Measurements from ENCODE around the gene NES.

The NES gene

DNA sequence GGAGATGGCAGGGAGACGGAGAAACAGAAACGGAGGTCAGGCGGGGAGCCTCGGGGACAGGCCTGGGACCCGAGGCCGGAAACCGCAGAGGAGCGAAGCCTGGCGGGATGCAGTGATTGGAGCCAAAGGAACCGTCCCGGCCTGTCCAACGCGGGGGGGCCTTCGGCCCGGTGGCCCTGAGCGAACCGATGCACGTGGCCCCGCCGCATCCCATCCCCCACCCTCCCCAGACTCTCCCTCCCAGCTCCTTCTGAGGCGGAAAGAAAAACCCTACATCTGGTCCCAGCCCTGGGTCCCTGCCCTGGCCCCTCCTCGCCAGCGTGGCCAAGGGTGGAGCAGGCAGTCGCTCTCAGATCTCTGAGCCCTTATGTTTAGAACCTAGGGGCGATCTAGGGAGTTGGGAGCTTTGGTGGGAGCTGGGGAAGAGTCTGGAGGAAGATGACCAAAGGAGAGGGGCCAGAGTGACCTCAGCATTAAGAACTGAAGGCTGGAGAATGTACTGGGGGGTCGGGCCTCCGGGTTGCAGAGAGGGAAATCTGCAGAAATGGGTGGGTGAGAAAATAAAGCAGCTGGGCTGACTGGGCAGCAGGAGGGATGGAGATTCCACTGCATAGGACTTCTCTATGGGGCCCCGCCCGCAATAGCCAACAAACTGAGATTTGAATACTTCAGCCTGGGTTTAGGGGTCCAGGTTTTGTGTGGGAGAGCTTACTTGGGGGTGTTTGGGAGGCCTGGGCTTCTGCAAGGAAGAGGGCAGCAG is 29.6 kb upstream of the NES start:
- DNase-seq = no peak
- peak; percentile 5 for ATAC-seq
- Mint-ChIP-seq H3K4me3 (peak overlapping the region; percentile 90 to 96), H3K9me3 (no peaks in the 10 kb centered on the region), H3K4me1 (peaks cover 37% of the 10 kb centered on the region), H3K27me3 (peaks cover 50% of the 10 kb centered on the region), H3K27ac (peak overlapping the region in 1 of 2 donors; percentile 27)

DNA sequence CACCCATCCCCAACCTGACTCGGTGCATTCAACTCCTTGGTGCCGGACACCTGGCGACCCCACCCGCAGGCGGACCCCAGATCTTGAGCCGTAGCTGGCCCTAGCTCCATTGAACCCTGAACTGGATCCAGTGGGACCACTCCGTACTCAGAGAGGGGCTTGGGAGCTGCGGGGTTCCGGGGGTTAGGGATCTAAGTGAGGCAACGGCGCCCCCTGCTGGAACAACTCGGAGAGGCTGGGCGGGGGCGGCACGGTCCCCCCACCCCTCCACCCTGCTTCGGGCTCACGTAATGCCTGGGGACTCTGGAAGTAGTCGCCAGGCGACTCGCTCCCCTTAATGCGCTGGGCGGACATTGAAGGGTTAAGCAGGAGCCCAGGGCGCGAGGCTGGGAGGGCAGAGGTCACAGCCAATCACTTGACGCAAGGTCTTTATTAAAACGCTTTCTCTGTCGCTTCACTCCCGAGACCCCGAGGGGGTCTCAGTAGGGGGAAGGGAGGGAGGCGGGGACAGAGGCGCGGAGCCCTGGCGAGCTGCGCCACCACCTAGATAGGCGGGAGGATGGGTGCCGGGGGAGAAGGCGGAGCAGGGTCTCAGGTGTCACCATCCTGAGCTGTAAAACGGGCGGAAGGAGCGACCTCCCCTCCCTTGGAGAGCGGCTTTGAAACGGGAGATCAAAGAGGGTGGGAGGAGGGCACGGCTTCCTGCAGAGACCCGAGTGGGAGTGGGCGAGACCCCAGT is 28.9 kb upstream of the NES start:
- peak; percentile 83 for ATAC-seq
- H3K27me3 Mint-ChIP-seq = peaks cover 57% of the 10 kb centered on the region

DNA sequence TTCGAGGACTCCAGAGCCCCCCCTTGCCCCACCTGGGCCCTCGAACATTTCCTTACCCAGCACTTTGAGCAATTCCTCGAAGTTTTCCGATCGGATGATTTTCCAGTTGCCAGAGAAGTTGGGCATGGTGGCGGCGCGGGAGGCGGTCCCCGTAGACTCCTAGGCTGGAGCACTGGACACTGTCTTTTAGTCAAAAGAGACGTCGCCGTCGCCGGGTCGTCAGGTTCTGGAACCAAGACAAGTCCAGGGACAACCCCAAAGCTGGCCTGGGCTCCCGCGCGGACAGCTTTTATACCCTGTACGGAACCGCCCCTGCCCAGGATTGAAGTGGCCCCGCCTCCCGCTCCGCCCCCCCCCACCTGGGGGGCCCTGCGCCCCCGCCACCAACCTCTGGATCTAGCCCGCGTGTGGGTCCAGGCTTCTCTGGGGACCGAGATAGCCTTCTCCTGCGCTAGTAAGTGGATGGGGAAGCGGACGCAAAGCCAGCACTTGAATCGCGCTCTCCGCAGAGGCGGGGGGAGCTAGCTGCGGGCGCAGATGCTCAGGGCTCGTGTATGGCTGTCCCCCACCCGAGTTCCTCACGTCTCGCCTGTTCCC is 28.2 kb upstream of the NES start, which contains the start of gene CRABP2:
Gene CRABP2 (minus strand): TSS at position 263 of the 597 bp plus-strand sequence. CDS start 137 bp downstream, at position 126.
- peak; percentile 54 for ATAC-seq
- H3K9me3 Mint-ChIP-seq = no peaks in the 10 kb centered on the region
- H3K27ac Mint-ChIP-seq = peak within 1 kb of the TSS; percentile 94
- H3K27me3 Mint-ChIP-seq = peaks cover 62% of the 10 kb centered on the region
- peak within 1 kb of the TSS; percentile 90 to 96 for H3K4me3 Mint-ChIP-seq
- peaks cover 48% of the 10 kb centered on the region for H3K4me1 Mint-ChIP-seq
- no peak for DNase-seq

More for the DNA sequence above, 28.9 kb upstream of the NES start:
- DNase-seq = peak; percentile 72 to 76
- Mint-ChIP-seq H3K4me3 (peak overlapping the region; percentile 90 to 96), H3K9me3 (no peaks in the 10 kb centered on the region), H3K4me1 (peaks cover 43% of the 10 kb centered on the region), H3K27ac (peak overlapping the region; percentile 94)

DNA sequence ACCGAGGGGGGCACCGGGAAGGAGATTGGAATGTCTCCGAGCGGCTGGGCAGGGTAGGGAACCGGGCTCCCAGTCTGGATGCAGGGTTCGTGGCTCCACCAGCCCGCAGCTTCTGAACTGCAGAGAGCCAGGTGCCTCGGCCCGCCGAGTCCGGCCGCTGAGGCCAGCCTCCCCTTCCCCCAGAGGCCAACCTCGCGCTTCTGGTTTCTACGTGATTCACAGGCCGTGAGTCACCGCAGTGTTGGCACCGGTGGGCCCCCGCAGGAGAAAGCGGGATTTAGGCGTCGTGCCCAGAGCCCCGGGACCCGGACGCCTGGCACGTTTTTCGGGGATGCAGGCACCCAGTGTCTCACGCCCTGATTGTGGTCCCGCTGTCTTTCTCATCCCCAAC is 27.7 kb upstream of the NES start:
- Mint-ChIP-seq H3K4me1 (peaks cover 48% of the 10 kb centered on the region), H3K4me3 (peak overlapping the region; percentile 66 to 96), H3K9me3 (no peaks in the 10 kb centered on the region), H3K27me3 (peaks cover 63% of the 10 kb centered on the region), H3K27ac (no peak overlapping the region)
- ATAC-seq (no peak), DNase-seq (peak in 1 of 2 donors; percentile 34)

DNA sequence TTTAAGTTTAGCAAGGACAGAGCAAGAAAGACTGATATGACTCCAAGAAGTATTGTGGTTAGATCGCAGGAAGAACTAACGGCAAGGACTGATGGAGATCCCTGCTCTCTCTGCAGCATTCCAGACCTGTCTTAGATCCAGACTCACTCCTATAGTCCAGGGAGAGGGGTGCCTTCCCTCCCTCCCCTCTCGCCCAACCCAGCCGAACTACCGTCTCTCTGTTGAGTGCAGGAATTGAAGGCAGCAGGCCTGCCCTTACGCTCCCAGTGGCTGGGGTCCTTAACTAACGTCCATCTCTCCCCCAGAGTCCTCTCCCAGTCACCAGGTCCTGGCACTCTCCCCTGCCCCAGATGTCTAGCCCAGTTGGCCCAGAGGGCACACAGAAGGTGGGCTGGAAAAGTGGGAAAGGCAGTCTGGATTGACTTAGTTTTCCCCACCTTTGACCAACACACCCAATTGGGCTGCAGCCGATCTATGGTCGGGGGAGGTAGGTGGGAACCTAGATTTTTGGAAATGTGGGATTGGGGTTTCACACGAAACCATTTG is 27.0 kb upstream of the NES start:
- H3K9me3 Mint-ChIP-seq = no peaks in the 10 kb centered on the region
- peak overlapping the region; percentile 2 to 66 for H3K4me3 Mint-ChIP-seq
- ATAC-seq (no peak), DNase-seq (no peak)
- no peak overlapping the region for H3K27ac Mint-ChIP-seq
- H3K4me1 Mint-ChIP-seq = peaks cover 48% of the 10 kb centered on the region
- H3K27me3 Mint-ChIP-seq = peaks cover 70% of the 10 kb centered on the region

DNA sequence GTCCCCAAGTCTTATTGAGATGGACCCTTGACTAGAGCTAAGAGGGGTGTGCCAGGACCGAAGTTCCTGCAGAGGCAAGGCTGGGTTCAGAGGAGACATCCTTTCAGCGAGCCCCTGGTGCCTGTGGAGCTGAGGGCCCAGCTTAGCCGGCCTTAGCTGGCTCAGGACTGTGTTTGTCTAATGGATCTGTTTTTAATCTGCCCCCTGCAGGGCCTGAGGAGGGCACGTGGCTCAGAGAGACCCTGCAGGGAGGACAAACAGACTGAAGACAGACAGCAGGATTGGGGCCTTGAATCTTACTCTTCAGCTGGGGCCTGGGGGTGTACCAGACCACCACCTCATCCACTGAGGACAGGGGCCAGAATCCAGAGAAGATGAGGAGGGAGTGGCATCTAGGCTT is 26.5 kb upstream of the NES start:
- peaks cover 75% of the 10 kb centered on the region for H3K27me3 Mint-ChIP-seq
- no peak overlapping the region for H3K27ac Mint-ChIP-seq
- no peaks in the 10 kb centered on the region for H3K9me3 Mint-ChIP-seq
- no peak overlapping the region for H3K4me3 Mint-ChIP-seq
- ATAC-seq = no peak
- H3K4me1 Mint-ChIP-seq = peaks cover 48% of the 10 kb centered on the region
- no peak for DNase-seq

DNA sequence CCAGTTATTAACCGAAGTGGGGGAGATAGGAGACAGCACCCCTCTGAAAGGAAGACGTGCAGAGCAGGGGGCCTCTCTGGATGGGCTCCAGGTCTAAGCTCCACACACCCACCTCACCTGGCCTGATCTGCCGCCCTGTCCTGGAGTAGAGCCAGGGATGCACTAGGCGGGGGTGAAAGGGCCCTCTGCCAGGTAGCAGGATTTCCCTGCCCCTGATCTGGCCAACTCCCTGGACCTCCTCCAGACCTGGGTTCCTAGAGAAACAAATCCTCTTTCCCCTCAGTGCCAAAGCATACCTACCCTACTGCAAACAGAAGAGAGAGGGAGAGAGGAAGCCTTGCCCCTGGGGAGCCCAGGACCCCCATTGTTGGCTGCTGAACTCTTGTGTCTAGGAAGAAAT is 26.1 kb upstream of the NES start:
- peaks cover 79% of the 10 kb centered on the region for H3K27me3 Mint-ChIP-seq
- H3K9me3 Mint-ChIP-seq = no peaks in the 10 kb centered on the region
- DNase-seq (no peak), ATAC-seq (no peak)
- no peak overlapping the region for H3K27ac Mint-ChIP-seq
- no peak overlapping the region for H3K4me3 Mint-ChIP-seq
- H3K4me1 Mint-ChIP-seq = peaks cover 48% of the 10 kb centered on the region

DNA sequence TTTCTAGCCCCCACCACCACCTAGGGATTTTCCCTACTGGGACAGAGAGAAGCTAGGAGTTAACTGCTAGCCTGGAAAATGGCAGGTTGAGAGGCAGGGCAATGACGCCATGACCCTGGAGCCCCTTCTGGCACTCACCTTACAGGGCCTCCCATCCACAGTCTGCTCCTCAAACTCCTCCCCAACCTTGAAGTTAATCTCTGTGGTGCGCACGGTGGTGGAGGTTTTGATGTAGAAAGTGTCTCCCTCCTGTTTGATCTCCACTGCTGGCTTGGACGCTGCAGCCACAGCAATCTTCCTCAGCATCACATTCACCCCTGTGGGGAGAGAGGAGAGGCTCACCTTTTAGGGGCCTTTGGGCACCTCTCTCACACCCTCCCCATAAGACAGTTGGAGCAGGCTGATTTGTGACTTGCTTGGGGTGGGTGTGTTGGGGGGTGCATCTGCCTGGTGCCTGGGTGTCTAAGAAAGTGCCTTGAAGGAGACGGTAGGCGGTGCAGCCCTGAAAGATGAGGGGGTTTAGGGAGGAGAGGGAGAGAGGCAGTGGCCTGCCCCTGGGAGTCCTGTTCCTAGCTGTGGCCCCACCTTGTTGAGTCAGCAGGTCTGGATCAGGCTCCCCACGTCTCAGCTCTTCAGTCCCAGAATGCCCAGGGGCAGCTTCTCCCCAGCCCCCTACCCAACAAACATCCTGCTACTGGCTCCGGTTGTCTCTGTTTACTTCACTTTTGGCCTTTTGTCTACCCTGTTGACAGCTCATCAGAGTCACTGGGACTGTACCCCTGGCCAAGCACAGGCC is 23.7 kb upstream of the NES start:
- H3K27ac Mint-ChIP-seq = peak overlapping the region in 1 of 2 donors; percentile 67
- ATAC-seq (peak; percentile 39), DNase-seq (no peak)
- H3K9me3 Mint-ChIP-seq = no peaks in the 10 kb centered on the region
- H3K4me1 Mint-ChIP-seq = peaks cover 34% of the 10 kb centered on the region
- H3K27me3 Mint-ChIP-seq = peaks cover 75% of the 10 kb centered on the region
- H3K4me3 Mint-ChIP-seq = no peak overlapping the region

DNA sequence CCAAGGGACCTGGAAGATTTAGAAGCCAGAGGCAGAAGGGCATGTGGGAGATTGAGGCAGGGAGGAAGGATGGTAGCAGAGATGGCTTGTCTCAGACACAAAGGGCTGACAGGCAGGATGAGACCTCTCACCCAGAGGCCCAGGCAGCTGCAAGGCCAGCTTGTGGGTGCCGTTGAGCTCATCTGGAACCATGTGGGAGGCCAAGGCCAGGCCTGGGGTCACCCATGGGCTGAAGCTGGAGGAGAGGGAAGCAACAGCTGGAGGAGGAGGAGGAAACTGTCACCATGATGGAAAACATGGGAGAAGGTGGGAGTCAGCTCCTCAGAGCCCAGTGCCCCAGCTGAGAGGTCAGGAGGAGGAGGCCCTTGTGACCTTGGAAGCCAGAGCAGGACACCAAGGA is 21.8 kb upstream of the NES start:
- Mint-ChIP-seq H3K4me1 (peaks cover 15% of the 10 kb centered on the region), H3K27ac (no peak overlapping the region), H3K27me3 (peaks cover 65% of the 10 kb centered on the region), H3K9me3 (no peaks in the 10 kb centered on the region), H3K4me3 (no peak overlapping the region)
- DNase-seq = no peak
- no peak for ATAC-seq

DNA sequence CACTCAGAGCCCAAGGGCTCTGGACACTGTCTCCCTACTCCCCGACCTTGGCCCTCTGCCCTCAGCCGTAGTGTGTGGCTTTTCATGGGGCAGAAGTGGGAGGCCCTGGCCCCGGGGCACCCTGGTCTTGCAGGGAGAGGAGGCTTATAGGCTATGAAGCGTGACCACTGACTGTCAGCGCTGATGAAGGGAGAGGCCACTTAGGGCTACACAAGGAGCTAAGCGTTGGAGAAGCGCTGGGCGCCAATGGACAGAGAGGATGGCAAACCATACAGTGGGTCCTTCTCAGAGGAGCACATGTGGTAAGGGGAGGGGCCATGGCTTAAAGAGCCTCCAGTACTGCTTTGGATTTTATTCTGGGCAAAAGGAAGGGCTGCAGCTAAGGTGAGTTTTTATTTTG is 20.3 kb upstream of the NES start:
- Mint-ChIP-seq H3K9me3 (no peaks in the 10 kb centered on the region), H3K27me3 (peaks cover 66% of the 10 kb centered on the region), H3K27ac (no peak overlapping the region), H3K4me1 (peaks cover 23% of the 10 kb centered on the region), H3K4me3 (no peak overlapping the region)
- ATAC-seq = no peak
- no peak for DNase-seq

DNA sequence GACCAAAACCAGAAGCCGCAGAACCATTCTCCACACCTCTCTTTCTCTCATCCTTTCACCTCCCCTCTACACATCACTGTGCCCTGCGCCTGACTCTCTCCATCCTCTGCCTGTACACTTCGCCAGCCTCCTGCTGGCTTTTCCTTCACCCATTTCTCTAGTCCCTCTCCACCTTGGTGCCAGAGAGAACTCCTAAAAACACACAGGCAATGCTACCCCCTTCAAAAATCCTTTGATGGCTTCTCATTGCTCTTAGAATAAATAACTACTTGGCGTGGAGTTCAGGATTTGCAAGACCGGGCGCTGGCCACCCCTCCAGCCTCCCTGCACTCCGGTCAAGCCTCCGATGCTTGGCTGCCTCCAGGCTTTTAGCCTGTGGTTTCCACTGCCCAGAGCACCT is 19.5 kb upstream of the NES start:
- H3K4me1 Mint-ChIP-seq = peaks cover 31% of the 10 kb centered on the region
- peaks cover 72% of the 10 kb centered on the region for H3K27me3 Mint-ChIP-seq

DNA sequence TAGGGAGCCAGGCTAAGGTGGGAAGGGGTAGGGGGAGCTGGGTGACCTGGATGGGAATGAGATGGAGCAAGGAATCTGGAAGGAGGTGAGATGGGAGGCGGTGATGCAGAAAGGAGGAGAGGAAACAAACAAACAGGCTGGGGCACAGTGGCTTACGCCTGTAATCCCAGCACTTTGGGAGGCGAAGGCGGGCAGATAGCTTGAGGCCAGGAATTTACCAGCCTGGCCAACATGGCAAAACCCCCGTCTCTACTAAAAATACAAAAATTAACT is 17.4 kb upstream of the NES start:
- H3K4me1 Mint-ChIP-seq = peaks cover 28% of the 10 kb centered on the region
- peaks cover 77% of the 10 kb centered on the region for H3K27me3 Mint-ChIP-seq
- ATAC-seq = no peak
- no peak overlapping the region for H3K4me3 Mint-ChIP-seq
- no peak for DNase-seq
- H3K9me3 Mint-ChIP-seq = no peaks in the 10 kb centered on the region
- no peak overlapping the region for H3K27ac Mint-ChIP-seq

More for the DNA sequence above, 19.5 kb upstream of the NES start:
- no peak for DNase-seq
- Mint-ChIP-seq H3K9me3 (no peaks in the 10 kb centered on the region), H3K4me3 (no peak overlapping the region), H3K27ac (no peak overlapping the region)
- ATAC-seq = no peak

DNA sequence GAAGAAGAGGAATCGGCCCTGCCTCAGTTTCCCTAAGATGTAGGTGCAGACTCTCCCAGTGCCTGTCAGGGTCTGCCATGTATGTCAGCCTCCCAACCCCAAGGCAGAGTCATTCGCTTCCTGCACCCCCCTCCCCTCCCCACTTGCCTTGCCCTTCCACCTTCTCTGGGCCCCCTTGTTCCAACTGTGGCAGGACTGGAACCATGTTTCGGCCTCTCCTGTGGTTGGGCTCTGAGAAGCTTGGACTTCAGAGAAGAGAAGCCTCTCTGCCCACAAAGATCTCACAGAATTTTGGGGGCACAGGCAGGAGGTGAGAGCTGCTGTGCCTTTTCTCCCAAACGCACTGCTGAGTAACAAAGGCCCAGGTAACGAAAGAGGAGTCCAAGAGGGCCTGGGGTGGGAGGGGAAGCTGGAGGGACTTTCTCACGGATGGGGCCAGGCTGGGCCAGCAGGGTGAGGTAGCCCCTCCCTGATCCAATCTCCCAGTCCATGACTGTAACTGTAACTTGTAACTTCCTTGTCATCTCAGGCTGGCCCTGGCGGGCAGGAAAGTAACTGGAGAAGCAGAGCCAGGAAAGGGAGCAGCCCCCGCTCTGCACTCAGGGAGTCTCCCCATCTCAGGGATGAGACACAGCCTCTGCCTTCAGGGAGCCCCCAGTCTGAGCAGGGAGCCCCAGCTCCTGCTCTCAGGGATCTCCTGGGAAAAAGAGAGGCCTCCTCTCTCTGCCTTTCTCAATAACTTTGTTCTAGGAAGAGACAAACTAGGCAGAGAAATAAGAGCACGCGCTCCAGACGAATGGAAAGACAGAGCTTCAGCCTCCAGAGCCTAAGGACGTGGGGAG is 16.9 kb upstream of the NES start:
- Mint-ChIP-seq H3K4me1 (peaks cover 34% of the 10 kb centered on the region), H3K4me3 (no peak overlapping the region), H3K27me3 (peaks cover 77% of the 10 kb centered on the region), H3K27ac (no peak overlapping the region), H3K9me3 (no peaks in the 10 kb centered on the region)
- no peak for ATAC-seq
- no peak for DNase-seq

DNA sequence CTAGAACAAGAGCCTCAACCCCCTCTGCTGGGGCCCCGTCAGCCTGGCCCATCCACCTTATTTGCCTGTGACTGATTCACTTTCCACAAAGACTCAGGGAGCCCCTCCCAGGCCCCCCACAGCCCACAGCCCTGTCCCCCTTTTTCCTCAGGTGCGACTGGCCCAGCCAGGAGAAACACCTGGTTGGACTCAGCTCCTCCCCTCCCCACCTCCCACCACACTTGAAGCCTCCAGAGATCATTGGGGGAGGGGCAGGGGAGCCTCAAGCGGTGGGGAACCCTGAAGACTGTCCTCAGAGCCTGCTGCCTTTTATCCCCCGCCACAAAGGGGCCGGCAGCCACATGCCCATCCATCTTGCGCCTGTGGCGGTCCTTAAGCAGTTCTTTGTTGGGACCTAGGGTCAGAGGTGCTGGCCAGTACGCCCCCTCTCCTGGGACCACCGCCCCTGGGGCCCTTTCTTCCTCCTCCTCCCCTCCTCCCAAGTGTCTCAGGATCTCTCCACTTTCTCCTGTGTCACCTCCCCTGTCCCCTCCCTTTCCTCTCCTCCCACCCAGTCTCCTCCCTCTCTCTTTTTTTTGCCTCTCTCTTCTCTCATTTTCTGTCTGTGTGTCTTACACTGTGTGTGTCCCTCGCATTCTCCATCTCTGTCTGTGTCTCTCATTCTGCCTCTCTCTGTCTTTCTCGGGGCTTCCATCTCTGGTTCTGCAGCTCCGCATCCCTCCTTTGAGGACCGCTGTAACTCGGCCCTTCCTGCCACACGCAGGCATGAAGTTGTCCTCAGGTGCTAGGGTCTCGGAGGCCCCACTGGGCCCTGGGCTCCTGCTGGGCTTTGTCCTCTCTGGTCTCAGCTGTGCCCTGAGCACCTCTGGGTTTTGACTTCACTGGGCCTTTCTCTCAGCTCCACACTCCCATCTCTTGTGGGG is 16.0 kb upstream of the NES start:
- Mint-ChIP-seq H3K9me3 (no peaks in the 10 kb centered on the region), H3K4me1 (peaks cover 36% of the 10 kb centered on the region), H3K27me3 (peaks cover 76% of the 10 kb centered on the region), H3K27ac (peak overlapping the region in 1 of 2 donors; percentile 52), H3K4me3 (no peak overlapping the region)
- ATAC-seq (no peak), DNase-seq (no peak)

All from stimulated activated naive CD8-positive, alpha-beta T cell treated with anti-CD3 and anti-CD28 coated beads, Interleukin-15, amount 100 ng/mL, for 72 hours (primary cell).